HepG2 (cell line): ENCODE measurements around the gene FALEC. TPM values are rescaled to one million over a fixed set of nuclear protein-coding genes. Genes with fewer than 3 reads are reported as not detected.

ENCODE experiments used
- ADNP ChIP-seq: sonication (generic); formaldehyde crosslinking; IDR thresholded peaks from 2 replicates; pipeline ENCODE4 v1.4.0; 2020; ENCODE audit warnings: missing genetic modification reagents
- DMTF1 ChIP-seq: sonication (generic); formaldehyde crosslinking; IDR thresholded peaks from 2 replicates; pipeline ENCODE4 v1.4.0; 2020; ENCODE audit warnings: mild to moderate bottlenecking, missing genetic modification reagents
- E2F5 ChIP-seq: sonication (generic); formaldehyde crosslinking; conservative IDR thresholded peaks from 2 replicates; pipeline ENCODE4 v1.4.0; 2020; ENCODE audit warnings: missing genetic modification reagents
- ERF ChIP-seq: IDR thresholded peaks from 2 replicates; pipeline ENCODE4 v1.6.1; 2018; ENCODE audit warnings: missing biosample characterization, missing genetic modification reagents
- ETS1 ChIP-seq: sonication (generic); formaldehyde crosslinking; IDR thresholded peaks from 2 replicates; pipeline ENCODE4 v1.4.0; 2020; ENCODE audit warnings: missing genetic modification reagents
- GABPA ChIP-seq, 2 experiments: IDR thresholded peaks; 2 replicates each; pipeline ENCODE4 v1.6.1; 2011 to 2016; ENCODE audit warnings: low read depth in 2 of 2, low read length in 1 of 2, missing biosample characterization in 1 of 2, missing genetic modification characterization in 1 of 2
- HDAC2 ChIP-seq: sonication (generic); formaldehyde crosslinking; IDR thresholded peaks from 2 replicates; pipeline ENCODE4 v1.4.0; 2020; ENCODE audit warnings: missing genetic modification reagents
- HES4 ChIP-seq: sonication (generic); formaldehyde crosslinking; IDR thresholded peaks from 2 replicates; pipeline ENCODE4 v1.9.0; 2021; ENCODE audit warnings: mild to moderate bottlenecking, missing genetic modification reagents, borderline replicate concordance
- KDM5A ChIP-seq: fragments of 200-600 bp; sonication (generic); IDR thresholded peaks from 2 replicates; pipeline ENCODE4 v1.7.0; 2018; ENCODE audit warnings: antibody characterized with exemption, mild to moderate bottlenecking, low read length, borderline replicate concordance
- KLF12 ChIP-seq: sonication (generic); formaldehyde crosslinking; IDR thresholded peaks from 2 replicates; pipeline ENCODE4 v1.4.0; 2020; ENCODE audit warnings: missing genetic modification reagents, borderline replicate concordance
- MED13 ChIP-seq: sonication (generic); formaldehyde crosslinking; IDR thresholded peaks from 2 replicates; pipeline ENCODE4 v1.5.0; 2020; ENCODE audit warnings: missing genetic modification reagents
- MEIS1 ChIP-seq: sonication (generic); formaldehyde crosslinking; IDR thresholded peaks from 2 replicates; pipeline ENCODE4 v1.9.0; 2021; ENCODE audit warnings: mild to moderate bottlenecking, missing genetic modification reagents, moderate library complexity, borderline replicate concordance
- NR2C2 ChIP-seq: sonication (generic); formaldehyde crosslinking; IDR thresholded peaks from 2 replicates; pipeline ENCODE4 v1.4.0; 2020; ENCODE audit warnings: missing genetic modification reagents, mild to moderate bottlenecking, moderate library complexity, borderline replicate concordance
- PBX3 ChIP-seq: sonication (generic); formaldehyde crosslinking; IDR thresholded peaks from 2 replicates; pipeline ENCODE4 v1.8.1; 2023; ENCODE audit warnings: missing genetic modification reagents, inconsistent platforms, borderline replicate concordance
- SP2 ChIP-seq: sonication (generic); formaldehyde crosslinking; IDR thresholded peaks from 2 replicates; pipeline ENCODE4 v1.5.1; 2020; ENCODE audit warnings: mild to moderate bottlenecking, missing genetic modification reagents
- TCF12 ChIP-seq, 2 experiments: fragments of 450-650 bp in 1 of 2; sonication (generic) in 1 of 2; formaldehyde crosslinking in 1 of 2; IDR thresholded peaks; 2 replicates each; pipeline versions ENCODE4 v1.6.1 to v1.8.0; 2017 to 2022; ENCODE audit warnings: antibody characterized with exemption in 1 of 2, mild to moderate bottlenecking in 1 of 2, missing genetic modification reagents in 1 of 2, moderate library complexity in 1 of 2
- ZFP90 ChIP-seq: sonication (generic); formaldehyde crosslinking; IDR thresholded peaks from 2 replicates; pipeline ENCODE4 v1.8.0; 2022; ENCODE audit warnings: missing genetic modification reagents, mild to moderate bottlenecking, inconsistent platforms, borderline replicate concordance
- ZNF124 ChIP-seq: sonication (generic); formaldehyde crosslinking; IDR thresholded peaks from 2 replicates; pipeline ENCODE4 v1.4.0; 2020; ENCODE audit warnings: missing genetic modification reagents
- ZNF230 ChIP-seq: sonication (generic); formaldehyde crosslinking; IDR thresholded peaks from 2 replicates; pipeline ENCODE4 v1.4.0; 2020; ENCODE audit warnings: mild to moderate bottlenecking, missing genetic modification reagents
- ZNF329 ChIP-seq: sonication (generic); formaldehyde crosslinking; IDR thresholded peaks from 2 replicates; pipeline ENCODE4 v1.9.0; 2021; ENCODE audit warnings: low read depth, mild to moderate bottlenecking, missing genetic modification reagents
- ZNF343 ChIP-seq: sonication (generic); formaldehyde crosslinking; IDR thresholded peaks from 2 replicates; pipeline ENCODE4 v1.4.0; 2020; ENCODE audit warnings: mild to moderate bottlenecking, missing genetic modification reagents
- ZNF672 ChIP-seq: sonication (generic); formaldehyde crosslinking; IDR thresholded peaks from 2 replicates; pipeline ENCODE4 v1.8.1; 2022; ENCODE audit warnings: missing genetic modification reagents
- ZNF772 ChIP-seq: sonication (generic); formaldehyde crosslinking; IDR thresholded peaks from 2 replicates; pipeline ENCODE4 v1.5.0; 2020; ENCODE audit warnings: mild to moderate bottlenecking, missing genetic modification reagents
- ZNF891 ChIP-seq: sonication (generic); formaldehyde crosslinking; IDR thresholded peaks from 2 replicates; pipeline ENCODE4 v1.5.0; 2020; ENCODE audit warnings: mild to moderate bottlenecking, missing genetic modification reagents
- polyA plus RNA-seq, 8 experiments: library from polyadenylated mRNA; depleted of rRNA in 3 of 8; stranded (reverse) in 7 of 8; unstranded in 1 of 8; fragments of >200 nt; fragmentation: Illumina TruSeq in 4 of 8; extraction: Trizol in 4 of 8; gene quantifications; 2 replicates each; pipeline versions ENCODE4 v1.2.1 to v1.2.3, GENCODE V29; 2011 to 2016; ENCODE audit warnings: low read depth in 4 of 8, missing spikeins in 1 of 8, mixed read lengths in 1 of 8; ENCODE audit not compliant: insufficient read depth in 1 of 8
- total RNA-seq, 5 experiments: library from RNA; depleted of rRNA; stranded (reverse); fragments of >200 nt; fragmentation: Illumina TruSeq; extraction: Trizol; gene quantifications; 2 replicates each; pipeline ENCODE4 v1.2.3, GENCODE V29; 2016; ENCODE audit warnings: low read depth in 1 of 5

FALEC gene
- total and polyA plus RNA-seq, 2 of the 13 experiments (the other 11 are each of a cell fraction or from before 2014, with no cell fraction given) = 0.33 to 0.71 TPM

GRCh38 chr1:150561254-150561973, 45.9 kb downstream of the FALEC start (continued):
- TF ChIP-seq DMTF1 = no peak
- peak; percentile 43; the same call in 1 of the 2 replicates for TF ChIP-seq KLF12 (CRISPR knock-in tag)
- no peak for TF ChIP-seq TCF12 (IDR thresholded peaks at IDR 0.05)
- TF ChIP-seq TCF12 (CRISPR knock-in tag; IDR thresholded peaks at IDR 0.05) = peak; percentile 54; the same call in 1 of the 2 replicates
- TF ChIP-seq ZNF772 (CRISPR knock-in tag) = no peak
- no peak for TF ChIP-seq ZNF672 (CRISPR knock-in tag)
- no peak for TF ChIP-seq HDAC2 (CRISPR knock-in tag)
- 0 out of 2 replicates have a peak, but pooled peaks have one; percentile 42 for TF ChIP-seq ZNF891 (CRISPR knock-in tag)
- no peak for TF ChIP-seq ADNP (CRISPR knock-in tag)
- TF ChIP-seq ZNF329 (CRISPR knock-in tag) = 0 out of 2 replicates have a peak, but pooled peaks have one; percentile 20
- TF ChIP-seq MED13 = peak; percentile 57; the same call in 1 of the 2 replicates
- TF ChIP-seq ZNF230 (CRISPR knock-in tag) = no peak
- no peak for TF ChIP-seq NR2C2 (CRISPR knock-in tag)
- TF ChIP-seq ZNF124 (CRISPR knock-in tag) = peak; percentile 54; the same call in 1 of the 2 replicates
- no peak for TF ChIP-seq ETS1 (CRISPR knock-in tag)
- TF ChIP-seq ERF (CRISPR knock-in tag) = 0 out of 2 replicates have a peak, but pooled peaks have one; percentile 20
- no peak for TF ChIP-seq MEIS1 (CRISPR knock-in tag)
- no peak for TF ChIP-seq GABPA (IDR thresholded peaks at IDR 0.05; ENCODE audit: low read depth, low read length)
- TF ChIP-seq GABPA (CRISPR knock-in tag; IDR thresholded peaks at IDR 0.05; ENCODE audit: low read depth) = no peak
- TF ChIP-seq ZNF343 (CRISPR knock-in tag) = peak; percentile 21; the same call in 1 of the 2 replicates
- peak; percentile 58; the same call in 1 of the 2 replicates for TF ChIP-seq KDM5A
- TF ChIP-seq PBX3 = no peak
- TF ChIP-seq E2F5 (CRISPR knock-in tag) = no peak
- TF ChIP-seq HES4 = no peak
- 0 out of 2 replicates have a peak, but pooled peaks have one; percentile 29 for TF ChIP-seq SP2 (CRISPR knock-in tag)
- no peak; the same call in 1 of the 2 replicates for TF ChIP-seq ZFP90 (CRISPR knock-in tag)
